ELF-1 (cell line): ENCODE measurements around the gene RBM20.

ENCODE experiments used
- DNase-seq: peaks from one replicate; pipeline ENCODE4 v3.0.0-alpha.2; 2016; ENCODE audit warnings: low read depth, low spot score

The RBM20 gene

DNA sequence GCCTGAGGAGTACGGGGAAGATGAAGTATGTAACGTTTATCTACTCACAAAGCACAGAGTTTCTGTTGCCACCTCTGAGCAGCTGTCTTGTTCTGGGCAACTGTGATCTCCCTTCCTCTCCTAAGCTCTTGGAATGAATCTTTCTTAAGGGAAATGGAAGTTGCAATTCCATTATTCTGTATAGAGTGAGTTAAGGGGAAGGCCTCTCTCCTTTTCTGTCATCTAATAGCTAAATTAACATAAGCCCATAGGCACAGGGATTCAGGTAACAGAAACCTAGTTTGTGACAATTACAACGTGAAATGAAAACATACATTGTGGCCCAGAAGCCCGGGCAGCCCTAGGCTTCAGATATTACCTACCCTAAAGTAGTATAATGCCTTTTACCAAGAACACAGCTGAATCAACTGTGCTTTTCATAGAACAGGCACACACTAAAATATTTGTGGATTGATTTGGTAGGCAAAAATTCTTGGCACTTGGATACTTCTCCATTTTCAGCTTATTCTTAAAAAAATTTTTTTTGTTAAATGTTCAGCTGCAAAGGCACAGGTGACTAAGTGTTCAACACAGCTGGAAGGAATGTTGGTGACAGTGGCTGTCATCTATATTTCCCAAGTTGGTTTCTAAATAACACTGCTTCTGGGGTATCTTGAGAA, 223.8 kb downstream of the RBM20 start:
- DNase-seq, result no peak

DNA sequence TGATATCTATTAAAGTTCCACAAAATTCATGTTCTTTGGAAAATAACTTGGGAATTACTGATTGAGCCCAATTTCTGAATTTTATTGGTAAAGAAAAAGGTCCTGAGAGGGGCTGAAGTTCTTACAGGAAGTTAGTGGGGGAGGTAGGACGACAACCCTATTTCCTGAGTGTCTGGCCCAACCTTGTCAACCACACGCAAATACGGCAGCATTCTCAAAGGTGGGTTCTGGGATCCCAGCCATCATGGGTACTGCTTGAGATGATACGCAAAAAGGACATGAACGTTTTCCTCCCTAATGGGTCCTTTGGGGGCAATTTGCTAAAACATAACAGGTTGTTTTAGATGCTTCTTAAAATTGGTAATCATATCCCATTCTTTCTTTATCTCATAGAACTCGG, 224.8 kb downstream of the RBM20 start:
- no peak for DNase-seq

DNA sequence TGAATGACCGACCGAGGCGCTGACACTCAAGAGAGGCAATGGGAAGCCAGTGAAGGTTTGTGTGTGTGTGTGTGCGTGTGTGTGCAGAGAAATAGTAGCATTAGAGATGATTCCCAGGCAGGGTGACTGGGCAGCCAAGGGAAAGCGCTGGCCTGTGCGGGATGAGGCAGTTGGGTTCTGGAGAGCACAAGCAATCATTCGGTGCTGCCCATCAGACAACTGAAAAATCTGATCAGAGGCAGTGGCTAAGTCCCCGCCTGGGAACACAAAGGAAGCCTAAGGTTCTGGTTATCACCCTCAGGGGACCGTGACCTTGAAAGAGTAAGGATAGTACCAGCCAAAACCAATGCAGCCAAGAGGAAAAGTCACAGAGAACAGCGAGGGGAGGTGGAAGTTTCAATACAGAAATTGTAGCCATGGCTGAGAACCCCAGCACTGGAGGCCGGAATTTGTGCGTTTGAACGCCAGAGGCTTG, 226.7 kb downstream of the RBM20 start:
- DNase-seq, result peak; percentile 23

DNA sequence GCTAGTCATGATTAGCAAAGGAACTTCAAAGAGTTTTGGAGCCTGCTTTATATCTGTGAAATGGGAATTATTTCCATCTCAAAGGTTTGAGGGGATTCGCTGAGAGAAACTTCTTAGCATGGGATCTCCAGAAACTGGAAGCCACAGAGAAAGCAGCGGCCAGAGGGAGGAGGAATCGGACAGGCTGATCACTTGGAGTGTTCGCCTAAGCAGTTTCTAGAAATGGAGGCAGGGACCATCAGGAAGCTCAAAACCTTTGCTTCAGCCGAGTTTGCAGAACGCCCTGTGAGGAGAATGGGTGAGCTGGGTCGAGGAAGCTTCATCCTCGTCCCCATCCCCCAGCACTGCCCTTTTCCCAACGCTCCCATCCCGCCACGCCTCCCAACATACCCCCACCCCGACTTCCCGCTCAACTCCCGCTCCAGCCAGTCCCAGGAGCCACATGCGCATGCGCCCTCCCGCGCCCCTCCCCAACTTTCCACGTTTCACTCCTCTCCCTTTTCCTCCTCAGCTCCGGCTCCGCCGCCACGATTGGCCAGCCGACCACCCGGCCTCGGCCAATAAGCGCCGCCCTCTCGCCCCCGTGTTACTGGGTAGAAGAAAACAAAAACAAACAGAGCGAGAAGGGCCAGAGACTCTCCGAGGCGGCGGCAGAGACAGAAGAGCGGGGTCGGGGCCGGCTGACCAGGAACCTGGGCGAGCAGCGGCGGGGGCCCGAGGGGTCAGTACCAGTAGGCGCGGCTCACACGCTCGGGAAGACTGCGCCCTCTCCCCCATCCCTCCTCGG, 227.4 kb downstream of the RBM20 start, which contains the start of gene PDCD4:
Gene PDCD4 (plus strand): TSS at position 631 of the 787 bp plus-strand sequence. CDS start 4,100 bp downstream, outside the sequence.
- peak; percentile 100 for DNase-seq

DNA sequence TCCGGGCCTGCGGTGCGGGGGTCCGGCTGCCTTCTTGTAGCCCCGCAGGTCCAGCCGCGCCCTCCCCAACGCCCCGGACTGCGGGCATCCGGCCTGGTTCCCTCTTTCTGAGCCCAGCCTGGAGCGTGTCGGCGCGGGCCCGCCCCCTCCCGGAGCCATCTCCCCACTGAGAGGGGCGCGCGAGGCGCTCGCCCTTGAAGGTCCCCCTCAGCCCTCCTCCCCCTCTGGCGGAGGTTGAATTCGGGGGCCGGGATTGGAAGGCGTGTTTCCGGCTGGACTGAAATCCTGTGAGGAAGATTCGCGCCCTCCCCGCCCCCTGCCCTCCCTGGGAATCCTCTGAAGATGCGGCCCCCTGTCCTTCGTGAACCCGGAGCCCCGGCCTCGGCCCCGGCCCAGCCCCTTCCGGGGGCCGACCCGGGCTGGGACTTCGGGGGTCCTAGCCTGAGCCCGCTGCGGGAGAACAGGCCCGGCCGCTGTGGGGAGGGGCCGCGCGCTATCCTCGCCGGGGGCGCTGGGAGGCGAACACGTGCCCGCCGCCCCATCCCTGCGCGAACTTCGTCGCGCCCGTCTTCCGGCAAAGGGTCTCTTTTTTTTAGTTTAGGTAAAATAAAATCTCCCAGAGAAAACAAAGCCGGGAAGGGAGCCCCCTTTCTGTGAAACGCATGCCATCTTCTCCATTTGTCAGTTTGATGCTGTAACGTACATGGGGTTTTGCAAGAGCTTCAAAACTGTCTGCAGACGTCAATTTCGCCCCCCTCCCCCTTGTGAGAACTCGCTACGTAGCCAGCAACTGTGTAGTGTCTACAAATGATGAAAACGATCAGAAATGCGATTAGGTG, 228.2 kb downstream of the RBM20 start:
- peak; percentile 80 for DNase-seq

DNA sequence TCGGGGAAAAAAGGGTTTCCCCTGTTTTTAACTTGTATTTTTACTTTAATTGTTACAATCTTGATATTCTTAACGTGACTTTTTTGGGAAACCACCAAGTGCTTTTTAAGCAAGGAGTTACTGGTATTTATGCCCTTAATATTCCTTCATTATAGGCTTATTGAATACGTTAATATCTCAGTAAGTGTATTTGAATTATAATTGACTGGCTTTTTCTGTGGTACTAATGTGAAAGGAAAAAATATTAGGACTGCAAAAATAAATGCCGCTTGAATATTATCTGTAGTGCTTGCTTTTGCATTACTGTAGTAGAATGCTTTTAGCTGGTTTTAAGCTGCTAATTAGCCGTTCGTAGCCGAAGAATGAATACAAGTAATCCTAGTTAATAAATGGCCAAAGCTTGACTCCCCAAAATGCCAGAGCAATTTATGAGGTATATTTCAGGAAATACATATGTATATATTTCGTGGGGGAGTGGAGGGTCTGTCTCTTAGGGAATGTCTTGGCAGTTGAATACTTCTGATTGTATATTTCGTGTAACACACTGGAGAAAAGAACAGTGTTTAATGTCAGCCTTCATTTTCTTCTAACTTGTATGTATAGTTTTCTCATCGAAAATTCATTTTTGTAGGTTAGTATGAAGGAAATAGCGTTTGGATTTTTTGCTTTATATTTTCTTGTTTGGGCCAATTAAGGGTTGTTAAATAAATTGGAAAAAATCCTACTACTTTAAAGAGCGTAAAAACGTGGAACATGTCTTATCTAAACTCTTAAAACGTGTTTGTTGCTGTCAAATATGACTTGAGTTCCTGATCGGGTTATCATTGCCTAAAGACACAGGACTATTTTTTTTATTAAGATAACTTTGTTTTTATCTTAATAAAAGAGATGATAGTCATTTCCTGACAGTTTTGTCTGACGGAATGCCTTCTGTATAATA, 229.1 kb downstream of the RBM20 start:
- DNase-seq, result no peak

DNA sequence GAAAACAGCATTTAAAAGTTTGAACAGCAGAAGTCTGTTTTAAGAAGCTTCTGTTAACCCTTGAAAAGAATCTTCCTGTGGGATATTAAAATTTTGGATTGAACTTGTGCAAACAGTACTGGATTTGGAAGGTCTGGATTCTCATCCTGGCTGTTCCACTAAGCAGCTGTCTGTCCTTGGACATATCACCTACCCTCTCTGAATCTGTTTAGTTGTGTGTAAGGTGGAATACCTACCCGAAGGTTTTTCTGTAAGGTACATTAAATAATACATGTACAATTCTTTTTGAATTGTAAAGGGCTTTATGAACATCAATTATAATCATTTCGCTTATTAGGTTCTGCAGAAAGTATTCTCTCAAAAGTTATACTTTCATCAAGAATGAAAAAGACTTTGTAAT, 229.8 kb downstream of the RBM20 start:
- DNase-seq, result no peak

DNA sequence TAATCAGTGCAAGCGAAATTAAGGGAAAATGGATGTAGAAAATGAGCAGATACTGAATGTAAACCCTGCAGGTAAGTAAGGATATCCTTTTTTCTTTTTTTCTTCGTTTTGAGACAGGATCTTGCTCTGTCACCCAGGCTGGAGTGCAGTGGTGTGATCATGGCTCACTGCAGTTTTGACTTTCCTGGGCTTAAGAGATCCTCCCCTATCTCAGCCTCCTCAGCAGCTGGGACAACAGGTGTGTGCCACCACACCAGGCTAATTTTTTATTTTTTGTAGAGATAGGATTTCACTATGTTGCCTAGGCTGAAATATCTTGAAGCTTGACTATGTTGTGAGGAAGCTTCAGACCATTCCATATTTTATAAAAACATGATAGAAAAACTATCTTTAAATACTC, 231.9 kb downstream of the RBM20 start:
- no peak for DNase-seq

DNA sequence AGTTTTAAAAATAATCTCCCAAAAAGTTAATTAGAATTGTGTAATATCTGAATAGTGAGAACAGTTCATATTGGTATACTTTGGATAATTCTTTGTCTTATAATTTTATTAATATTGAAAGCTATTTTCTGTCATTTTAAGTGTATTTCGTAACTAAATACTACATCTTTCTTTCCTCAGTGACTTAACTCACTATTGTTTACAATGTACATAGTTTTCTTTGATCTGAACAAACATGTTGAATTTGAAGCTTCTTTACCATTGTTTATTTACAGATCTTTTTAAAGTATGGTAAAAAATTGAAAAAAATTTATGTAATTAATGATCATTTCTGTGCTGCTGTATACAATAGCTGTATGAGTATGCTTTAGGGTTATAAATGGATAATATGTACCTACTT, 232.7 kb downstream of the RBM20 start:
- no peak for DNase-seq

DNA sequence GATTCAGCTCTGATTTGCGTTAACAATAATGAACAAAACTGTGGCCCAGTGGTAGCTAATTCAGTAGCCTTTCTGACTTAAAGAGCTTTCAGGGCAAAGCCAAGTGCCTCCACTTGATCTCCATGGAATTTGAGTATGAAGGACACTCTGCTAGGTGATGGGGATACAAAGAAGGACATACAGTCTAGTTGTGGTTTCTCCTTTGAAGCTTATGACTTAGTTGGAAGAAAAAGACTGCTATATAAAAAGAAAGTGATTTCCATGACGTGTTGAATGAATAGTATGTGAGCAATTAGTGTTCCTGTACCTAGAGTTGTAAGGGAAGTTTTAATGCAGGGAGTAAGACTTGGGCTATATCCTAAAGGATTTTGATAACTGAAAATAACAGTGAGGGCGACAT, 235.9 kb downstream of the RBM20 start:
- DNase-seq, result no peak

DNA sequence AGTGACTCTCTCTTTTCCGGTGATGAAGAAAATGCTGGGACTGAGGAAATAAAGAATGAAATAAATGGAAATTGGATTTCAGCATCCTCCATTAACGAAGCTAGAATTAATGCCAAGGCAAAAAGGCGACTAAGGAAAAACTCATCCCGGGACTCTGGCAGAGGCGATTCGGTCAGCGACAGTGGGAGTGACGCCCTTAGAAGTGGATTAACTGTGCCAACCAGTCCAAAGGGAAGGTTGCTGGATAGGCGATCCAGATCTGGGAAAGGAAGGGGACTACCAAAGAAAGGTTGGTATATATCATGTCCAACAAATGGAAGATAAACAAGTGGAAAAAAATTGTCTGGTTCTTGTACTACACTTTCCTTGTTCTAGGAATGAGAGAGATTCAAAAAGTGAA, 237.1 kb downstream of the RBM20 start:
- no peak for DNase-seq

DNA sequence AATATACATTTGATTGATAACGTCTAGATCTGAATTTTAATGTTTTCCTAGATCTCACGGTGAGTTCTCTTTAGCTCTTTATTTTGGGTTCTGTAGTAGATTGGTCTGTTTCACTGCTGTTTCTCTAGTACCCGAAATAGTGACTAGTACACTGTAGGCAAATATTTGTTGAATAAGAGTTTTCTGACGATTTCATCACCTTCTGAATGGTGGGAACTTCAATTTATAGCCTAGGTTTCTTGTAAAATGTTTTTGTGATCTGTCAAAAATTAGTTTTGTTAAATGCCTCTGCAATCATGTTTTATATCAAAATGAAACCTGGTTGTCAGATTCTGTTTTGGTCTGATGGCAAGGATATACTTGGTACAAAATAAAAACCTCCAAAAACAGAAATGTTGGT, 237.8 kb downstream of the RBM20 start:
- no peak for DNase-seq

DNA sequence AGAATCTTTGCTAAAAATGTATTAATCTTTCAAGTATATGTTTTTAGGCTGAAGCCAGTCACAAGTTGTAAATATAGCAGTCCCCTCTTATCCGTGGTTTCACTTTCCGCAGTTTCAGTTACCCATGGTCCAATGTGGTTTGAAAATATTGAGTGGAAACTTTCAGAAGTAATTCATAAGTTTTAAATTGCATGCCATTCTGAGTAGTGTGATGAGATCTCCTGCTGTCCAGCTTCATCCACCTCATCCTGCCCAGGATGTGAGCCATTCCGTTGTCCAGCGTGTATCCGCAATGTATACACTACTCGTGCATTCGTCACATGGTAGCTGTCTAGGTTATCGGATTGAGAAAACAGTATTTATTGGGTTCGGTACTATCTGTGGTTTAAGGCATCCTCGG, 239.8 kb downstream of the RBM20 start:
- DNase-seq, result no peak

DNA sequence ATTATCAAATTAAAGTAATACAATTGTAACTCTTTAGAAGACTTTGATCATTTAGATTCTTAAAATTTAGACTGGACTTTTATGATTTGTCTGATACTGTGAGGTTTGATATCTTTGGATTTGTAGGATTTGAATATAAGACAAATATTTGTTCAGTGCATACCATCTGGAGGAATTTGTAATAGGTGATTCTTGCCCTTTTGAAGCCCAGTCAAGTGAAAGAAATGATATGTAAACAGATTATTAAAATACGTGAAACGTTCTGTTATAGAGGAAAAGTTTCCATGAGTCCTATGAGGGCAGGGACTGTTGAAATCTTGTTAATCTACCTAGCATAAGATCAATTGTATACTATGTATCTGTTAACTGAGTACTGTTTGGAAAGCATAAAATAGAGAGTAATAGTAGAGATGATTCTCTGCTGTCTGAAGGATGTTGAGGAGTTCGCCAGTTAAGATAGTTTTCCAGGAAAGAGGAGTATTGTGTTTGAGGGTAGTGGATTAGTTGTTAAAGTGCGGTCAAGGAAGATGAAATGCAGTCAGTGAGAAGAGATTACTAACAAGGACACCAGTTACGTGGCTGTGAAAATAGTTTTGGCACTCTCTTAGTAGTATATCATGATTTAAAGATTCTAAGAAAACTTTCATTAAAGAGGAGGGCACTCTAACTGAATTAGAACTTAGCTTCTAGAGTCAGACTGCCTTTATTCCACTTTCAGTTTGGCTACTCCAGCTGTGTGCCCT, 242.0 kb downstream of the RBM20 start:
- no peak for DNase-seq

DNA sequence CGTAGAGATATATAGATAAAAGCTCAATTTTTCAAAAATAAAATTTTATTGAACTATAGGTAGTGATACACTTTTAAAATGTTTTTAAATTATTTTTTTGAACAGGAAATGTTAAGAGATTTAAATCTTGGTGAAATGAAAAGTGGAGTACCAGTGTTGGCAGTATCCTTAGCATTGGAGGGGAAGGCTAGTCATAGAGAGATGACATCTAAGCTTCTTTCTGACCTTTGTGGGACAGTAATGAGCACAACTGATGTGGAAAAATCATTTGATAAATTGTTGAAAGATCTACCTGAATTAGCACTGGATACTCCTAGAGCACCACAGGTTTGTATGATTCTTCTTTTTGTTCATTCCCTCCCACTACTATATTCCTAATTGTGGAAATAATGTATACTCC, 243.4 kb downstream of the RBM20 start:
- DNase-seq, result no peak
